ENCODE data around the gene HIP1. TPM values are rescaled to one million over a fixed set of nuclear protein-coding genes. Genes with fewer than 3 reads are reported as not detected.

HIP1 gene
- total and polyA plus RNA-seq, 2 of the 4 experiments (the other 2 are of a cell fraction) = 6.8 to 10.0 TPM

- 90% methylated on average over 2 of the region's 12 CpGs; no CpG with 5 or more reads in 1 of the 2 experiments for WGBS, 2 experiments (ENCODE audit: extremely low coverage in 2 of 2, insufficient read length in 1 of 2)
- DNase-seq (no peak), ATAC-seq (ENCODE audit: low read depth) (no peak)
- ChIA-PET CTCF (interaction anchor here (0.5 kb wide), 1 partner anchor 38 kb away, joined by 3 read pairs; no protein-coding TSS in a partner anchor), POLR2A (ENCODE audit: unreplicated experiment) (no interaction called here)
- Histone ChIP-seq H2BK120ac (ENCODE audit: low read depth, low read length) (peak overlapping the region; percentile 97), H3K4ac (ENCODE audit: low read depth, low read length) (peak overlapping the region; percentile 78), H3K9ac (ENCODE audit: low read depth, low read length) (no peak overlapping the region), H2AFZ (replicated peaks; ENCODE audit: low read length, poor library complexity) (no peak overlapping the region), H4K8ac (ENCODE audit: low read depth in 2 of 2, low read length in 2 of 2) (peak overlapping the region; percentile 38 to 39; a peak in 2 of 4 replicates), H3K23ac (ENCODE audit: low read depth, low read length) (0 out of 2 replicates have a peak overlapping the region, but pooled peaks have one; percentile 21), H3K27me3 (ENCODE audit: control insufficient read depth, insufficient read depth, low read length) (no peaks in the 10 kb centered on the region), H3K27ac (ENCODE audit: insufficient read depth, low read length) (peak overlapping the region; percentile 58), H3K36me3 (ENCODE audit: control insufficient read depth, insufficient read depth, low read length) (no peaks in the 10 kb centered on the region), H3K18ac (ENCODE audit: low read depth, low read length) (peak overlapping the region; percentile 2), H2BK20ac (ENCODE audit: low read depth, low read length) (peak overlapping the region; percentile 10), H3K56ac (ENCODE audit: extremely low read depth, insufficient read depth, low read length) (no peak overlapping the region), H4K20me1 (ENCODE audit: insufficient read depth, low read length) (peaks cover 7% of the 10 kb centered on the region; the same call in 1 of the 2 replicates), H3K4me3 (ENCODE audit: insufficient read depth, low read depth, low read length) (no peak overlapping the region), H2BK15ac (ENCODE audit: low read depth, low read length) (peak overlapping the region; percentile 20; the same call in 2 of the 3 replicates), H3K79me1 (ENCODE audit: low read depth in 1 of 2, low read length in 2 of 2) (peaks cover 10 to 55% of the 10 kb centered on the region in 2 experiments), H3K14ac (replicated peaks; ENCODE audit: low read depth, low read length) (peak overlapping the region; percentile 43), H4K5ac (ENCODE audit: low read depth, low read length) (peak overlapping the region; percentile 1), H2AK5ac (ENCODE audit: low read depth, low read length) (peak overlapping the region; percentile 59), H3K9me1 (ENCODE audit: insufficient read depth, low read length) (peaks cover 23% of the 10 kb centered on the region), H3K4me2 (ENCODE audit: low read depth, low read length) (no peak overlapping the region; the same call in 1 of the 2 replicates), H3K9me3 (ENCODE audit: control insufficient read depth, insufficient read depth, low read length) (no peaks in the 10 kb centered on the region), H3K4me1 (ENCODE audit: control insufficient read depth, insufficient read depth, low read length) (peaks cover 23% of the 10 kb centered on the region), H2AK9ac (replicated peaks; ENCODE audit: low read depth, low read length, poor library complexity) (no peak overlapping the region), H4K91ac (ENCODE audit: insufficient read depth, low read depth, low read length) (peak overlapping the region; percentile 70), H2BK5ac (ENCODE audit: low read depth, low read length, poor library complexity, severe bottlenecking) (peak overlapping the region; percentile 55)
- in situ Hi-C loops (cut with MboI; ENCODE audit: low sequenced_read_pairs) (no loop called here), intact Hi-C loops (cut with micrococcal nuclease) (no loop called here), dilution Hi-C loops (cut with HindIII; ENCODE audit: low sequenced_read_pairs, unreplicated experiment) (no loop called here)
- BruUV-seq (replicated peaks) = no TSS peak
- TF ChIP-seq FOS (IDR thresholded peaks at IDR 0.05; ENCODE audit: low read depth, low read length) (no peak), RCOR1 (IDR thresholded peaks at IDR 0.05; ENCODE audit: insufficient replicate concordance, low read length) (no peak), NFE2L2 (IDR thresholded peaks at IDR 0.05; ENCODE audit: low read depth, low read length) (no peak), MAFK (IDR thresholded peaks at IDR 0.05; ENCODE audit: low read depth, low read length) (no peak), BHLHE40 (IDR thresholded peaks at IDR 0.05; ENCODE audit: low read depth, low read length) (no peak), MAZ (IDR thresholded peaks at IDR 0.05; ENCODE audit: borderline replicate concordance, low read depth, low read length) (no peak), POLR2A (IDR thresholded peaks at IDR 0.05; ENCODE audit: low read depth, low read length) (no peak), RFX5 (IDR thresholded peaks at IDR 0.05; ENCODE audit: low read depth, low read length) (no peak), CEBPB (IDR thresholded peaks at IDR 0.05; ENCODE audit: low read depth, low read length) (no peak), MXI1 (IDR thresholded peaks at IDR 0.05; ENCODE audit: borderline replicate concordance, low read depth, low read length) (no peak), SMC3 (IDR thresholded peaks at IDR 0.05; ENCODE audit: low read depth, low read length) (no peak), RAD21 (IDR thresholded peaks at IDR 0.05; ENCODE audit: low read length) (no peak), CHD1 (IDR thresholded peaks at IDR 0.05; ENCODE audit: low read depth, low read length) (no peak)
- TF ChIP-seq, protein P1, sequence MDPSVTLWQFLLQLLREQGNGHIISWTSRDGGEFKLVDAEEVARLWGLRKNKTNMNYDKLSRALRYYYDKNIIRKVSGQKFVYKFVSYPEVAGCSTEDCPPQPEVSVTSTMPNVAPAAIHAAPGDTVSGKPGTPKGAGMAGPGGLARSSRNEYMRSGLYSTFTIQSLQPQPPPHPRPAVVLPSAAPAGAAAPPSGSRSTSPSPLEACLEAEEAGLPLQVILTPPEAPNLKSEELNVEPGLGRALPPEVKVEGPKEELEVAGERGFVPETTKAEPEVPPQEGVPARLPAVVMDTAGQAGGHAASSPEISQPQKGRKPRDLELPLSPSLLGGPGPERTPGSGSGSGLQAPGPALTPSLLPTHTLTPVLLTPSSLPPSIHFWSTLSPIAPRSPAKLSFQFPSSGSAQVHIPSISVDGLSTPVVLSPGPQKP (IDR thresholded peaks at IDR 0.05; ENCODE audit: borderline replicate concordance, low read depth, low read length) = no peak
- TF ChIP-seq, protein P2, sequence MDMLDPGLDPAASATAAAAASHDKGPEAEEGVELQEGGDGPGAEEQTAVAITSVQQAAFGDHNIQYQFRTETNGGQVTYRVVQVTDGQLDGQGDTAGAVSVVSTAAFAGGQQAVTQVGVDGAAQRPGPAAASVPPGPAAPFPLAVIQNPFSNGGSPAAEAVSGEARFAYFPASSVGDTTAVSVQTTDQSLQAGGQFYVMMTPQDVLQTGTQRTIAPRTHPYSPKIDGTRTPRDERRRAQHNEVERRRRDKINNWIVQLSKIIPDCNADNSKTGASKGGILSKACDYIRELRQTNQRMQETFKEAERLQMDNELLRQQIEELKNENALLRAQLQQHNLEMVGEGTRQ (IDR thresholded peaks at IDR 0.05; ENCODE audit: low read depth, low read length) = no peak
These were observed 6.7 kb downstream of the HIP1 start for GRCh38 chr7:75732016-75732521.
